GM21737 (cell line): ENCODE measurements around the gene KLHL17.
"Not testable (repeated sequence)": the region's sequence is repeated elsewhere in the genome, so short reads cannot be mapped to it uniquely, and the experiment has no call there.

Experiments
- ATAC-seq: cut with Tn5 transposase; IDR thresholded peaks from one replicate; pipeline ENCODE4 v1.9.1; 2021; ENCODE audit warnings: mild to moderate bottlenecking, moderate library complexity; ENCODE audit not compliant: unreplicated experiment

Gene KLHL17

DNA sequence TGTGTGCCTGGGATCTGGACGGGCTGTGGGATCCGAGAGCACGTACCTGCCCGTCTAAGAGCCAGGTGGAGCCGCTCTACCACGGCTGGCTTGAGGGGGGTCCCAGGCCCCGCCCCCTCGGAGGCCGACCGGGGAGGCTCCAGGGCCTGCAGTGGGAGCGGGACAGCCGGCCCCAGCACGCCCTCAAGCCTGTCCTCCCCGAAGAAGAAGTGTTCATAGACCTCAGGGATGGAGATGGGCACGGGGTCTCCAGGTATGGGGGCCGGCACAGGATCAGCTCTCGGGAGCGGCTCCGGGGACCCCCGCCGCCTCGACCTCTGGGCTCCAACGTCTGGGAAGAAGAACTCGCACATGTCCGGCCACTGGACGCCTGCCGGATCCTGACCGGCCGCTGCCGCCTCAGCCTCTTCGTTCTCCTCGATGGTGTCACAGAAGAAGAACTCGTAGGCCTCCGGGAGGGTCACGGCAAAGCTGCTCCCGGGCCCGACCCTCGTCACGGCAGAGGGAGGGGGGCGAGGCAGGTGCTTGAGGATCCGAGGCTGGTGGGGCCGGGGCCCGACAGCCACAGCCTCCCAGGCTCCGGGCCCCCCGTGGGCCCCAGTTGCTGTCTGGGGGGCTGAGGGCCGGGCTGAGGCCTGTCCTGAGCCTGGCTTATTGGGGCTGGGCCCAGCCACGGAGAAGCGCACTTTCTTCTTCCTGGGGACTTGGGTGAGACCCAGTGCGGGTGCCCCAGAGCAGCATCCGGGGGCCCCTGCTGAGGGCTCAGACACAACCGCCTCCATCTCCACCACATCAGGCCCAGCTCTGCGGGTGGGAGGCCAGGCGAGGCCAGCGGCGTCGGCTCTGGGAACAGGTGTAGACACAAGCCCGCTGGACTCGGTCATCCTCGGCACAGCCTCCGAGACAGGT lies 18.7 kb downstream of the KLHL17 start:
- no peak for ATAC-seq

DNA sequence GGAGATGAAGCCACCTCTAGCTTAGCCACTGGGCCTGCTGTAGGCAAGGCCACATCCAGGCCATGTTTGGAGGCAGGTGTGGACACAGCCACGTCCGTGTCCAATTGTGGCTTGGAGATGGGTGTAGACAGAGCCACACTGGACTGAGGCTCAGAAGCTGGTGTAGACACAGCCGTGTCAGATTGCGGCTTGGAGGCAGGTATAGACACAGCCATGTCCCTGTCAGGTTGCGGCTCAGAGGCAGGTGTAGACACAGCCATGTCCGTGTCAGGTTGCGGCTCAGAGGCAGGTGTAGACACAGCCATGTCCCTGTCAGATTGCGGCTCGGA lies 19.3 kb downstream of the KLHL17 start:
- ATAC-seq: no peak

DNA sequence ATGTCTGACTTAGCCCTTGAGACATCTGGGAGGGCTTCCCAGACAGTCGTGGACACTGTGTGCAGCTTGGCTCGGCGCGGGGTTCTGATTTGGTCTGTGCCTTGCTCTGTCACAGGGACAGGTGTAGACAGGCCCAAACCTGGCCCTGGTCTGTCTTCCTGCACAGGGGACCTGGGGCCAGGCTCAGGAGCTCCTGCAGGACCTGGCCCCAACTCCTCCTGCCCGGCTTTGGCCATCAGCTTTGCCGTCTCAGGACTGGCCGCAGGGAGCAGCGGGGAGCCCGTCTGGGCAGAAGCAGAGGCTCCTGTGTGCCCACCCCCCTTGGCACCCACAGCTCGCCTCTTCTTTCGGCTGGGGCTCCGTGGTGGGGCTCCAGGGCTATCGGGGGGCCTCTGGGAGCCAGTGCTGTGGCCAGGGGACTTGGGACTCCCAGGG lies 19.8 kb downstream of the KLHL17 start:
- ATAC-seq: no peak

DNA sequence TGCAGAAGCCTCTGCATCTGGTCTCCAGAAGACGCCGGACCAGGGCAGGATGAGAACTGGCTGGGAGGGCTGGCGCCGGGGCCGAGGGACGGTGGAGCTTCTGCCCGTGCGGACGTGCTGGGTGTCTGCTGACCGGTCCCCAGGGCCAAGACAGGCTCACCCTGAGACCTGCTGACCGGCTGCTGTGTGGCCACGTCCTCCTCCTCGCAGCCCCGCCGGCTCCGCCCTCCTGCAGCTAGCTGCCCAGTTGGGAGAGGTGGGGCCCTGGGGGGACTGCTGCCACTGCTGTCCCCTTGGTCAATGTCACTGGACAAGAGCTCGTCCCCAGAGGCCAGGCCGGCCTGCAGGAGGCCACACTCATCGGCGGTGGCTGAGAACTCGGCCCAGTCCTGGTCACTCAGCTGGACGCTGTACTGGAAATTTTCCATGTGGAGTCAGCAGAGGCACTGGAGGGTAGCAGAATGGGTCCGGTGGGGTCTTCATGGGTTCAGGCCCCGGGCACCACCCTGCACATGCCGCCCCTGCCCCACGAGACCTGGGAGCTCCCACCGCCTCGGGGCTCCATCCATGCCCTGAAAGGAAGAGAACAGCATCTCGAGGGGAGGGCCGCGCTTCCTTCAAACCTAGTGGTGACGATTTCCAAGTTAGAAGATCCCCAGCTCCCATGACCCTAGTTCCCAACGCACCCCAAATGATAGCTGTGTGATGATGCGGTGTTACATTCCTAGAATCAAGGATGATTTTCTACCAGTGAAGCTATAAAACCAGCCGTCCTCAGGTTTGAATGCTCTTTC lies 20.4 kb downstream of the KLHL17 start:
- no peak for ATAC-seq

DNA sequence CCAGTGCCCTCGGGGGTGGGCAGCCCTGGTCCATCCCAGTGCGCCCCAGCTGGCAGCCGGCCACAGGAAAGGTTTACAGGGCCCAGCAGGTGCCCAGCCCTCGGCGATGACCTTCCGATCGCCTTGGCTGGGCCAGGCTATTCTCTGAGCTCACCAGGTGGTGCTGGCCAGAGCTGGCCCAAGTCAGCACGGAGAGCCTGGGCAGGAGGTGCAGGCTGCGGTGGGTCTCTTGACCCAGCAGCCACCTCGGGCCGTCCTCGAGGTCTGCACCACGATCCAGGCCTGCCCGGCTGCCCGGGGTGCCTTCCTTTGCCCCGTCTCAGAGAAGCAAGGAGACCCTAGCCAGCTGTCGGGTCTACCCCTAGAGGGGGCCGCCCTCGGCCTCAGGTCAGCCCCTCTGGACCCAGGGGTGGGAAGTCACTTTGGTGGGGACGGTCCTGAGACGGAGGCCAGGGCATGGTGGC lies 21.1 kb downstream of the KLHL17 start:
- no peak for ATAC-seq

DNA sequence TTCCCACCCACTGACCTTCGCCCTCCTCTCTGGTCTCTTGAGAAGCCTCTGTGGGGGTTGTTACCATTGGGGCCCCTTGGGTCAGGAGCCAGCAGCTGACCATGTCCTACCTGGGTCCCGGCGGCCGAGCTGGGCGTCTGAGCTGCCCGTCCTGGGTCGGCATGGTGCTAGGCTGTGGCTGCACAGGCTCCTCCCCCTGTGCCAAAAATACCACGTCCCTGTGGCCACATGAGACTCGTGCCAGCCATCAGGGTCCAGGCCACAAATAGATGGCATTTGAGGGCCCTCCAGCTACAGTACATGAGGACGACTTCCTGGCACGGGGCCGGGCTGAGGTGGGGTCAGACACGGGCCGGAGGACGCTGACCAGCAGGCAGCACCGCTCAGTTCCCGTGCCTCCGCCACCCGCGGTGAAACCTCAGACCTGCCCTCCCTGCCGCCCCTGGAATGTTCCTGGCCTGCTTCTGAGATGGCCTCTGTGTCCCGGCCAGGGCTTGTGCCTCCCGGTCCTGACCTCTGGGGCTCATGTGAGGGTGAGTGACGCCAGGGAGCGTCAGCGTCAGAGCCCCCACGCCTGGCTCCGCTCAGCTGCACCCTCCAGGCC lies 21.7 kb downstream of the KLHL17 start, which contains the start of gene PERM1:
Gene PERM1 (minus strand): TSS at position 139 of the 604 bp plus-strand sequence. CDS start 1,064 bp downstream, outside the sequence.
- no peak for ATAC-seq

DNA sequence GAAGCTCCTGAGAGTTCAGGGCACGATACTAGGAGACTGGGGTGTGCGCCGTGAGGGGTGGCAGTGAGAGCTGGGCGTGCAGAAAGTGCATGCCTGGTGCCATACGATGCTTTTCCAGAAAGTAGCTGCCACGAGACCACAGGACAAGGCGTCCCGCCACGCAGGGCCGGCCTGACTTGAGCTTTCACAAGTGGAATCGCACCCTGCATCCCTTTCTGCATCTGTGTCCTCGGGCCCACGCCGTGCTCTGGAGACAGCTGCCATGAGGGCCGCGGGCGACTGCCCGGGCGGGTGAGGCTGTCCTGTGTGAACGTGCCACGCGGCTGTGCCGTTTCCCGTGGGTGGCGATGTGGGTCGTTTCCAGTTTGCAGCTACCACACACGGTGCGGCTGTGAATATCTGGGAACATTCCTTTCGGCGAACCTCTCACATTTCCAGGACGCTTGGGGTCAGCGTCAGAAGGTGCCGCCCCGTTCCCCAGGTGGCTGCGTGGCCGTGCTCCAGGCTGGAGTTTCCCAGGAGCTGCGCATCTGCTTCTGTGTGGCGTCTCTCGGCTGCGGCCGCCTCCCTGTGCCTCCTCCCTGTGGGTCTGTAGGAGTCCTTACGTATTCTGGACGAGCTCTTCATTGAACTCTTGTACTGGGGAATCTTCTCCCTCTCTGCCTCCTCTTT lies 22.5 kb downstream of the KLHL17 start:
- no peak for ATAC-seq

DNA sequence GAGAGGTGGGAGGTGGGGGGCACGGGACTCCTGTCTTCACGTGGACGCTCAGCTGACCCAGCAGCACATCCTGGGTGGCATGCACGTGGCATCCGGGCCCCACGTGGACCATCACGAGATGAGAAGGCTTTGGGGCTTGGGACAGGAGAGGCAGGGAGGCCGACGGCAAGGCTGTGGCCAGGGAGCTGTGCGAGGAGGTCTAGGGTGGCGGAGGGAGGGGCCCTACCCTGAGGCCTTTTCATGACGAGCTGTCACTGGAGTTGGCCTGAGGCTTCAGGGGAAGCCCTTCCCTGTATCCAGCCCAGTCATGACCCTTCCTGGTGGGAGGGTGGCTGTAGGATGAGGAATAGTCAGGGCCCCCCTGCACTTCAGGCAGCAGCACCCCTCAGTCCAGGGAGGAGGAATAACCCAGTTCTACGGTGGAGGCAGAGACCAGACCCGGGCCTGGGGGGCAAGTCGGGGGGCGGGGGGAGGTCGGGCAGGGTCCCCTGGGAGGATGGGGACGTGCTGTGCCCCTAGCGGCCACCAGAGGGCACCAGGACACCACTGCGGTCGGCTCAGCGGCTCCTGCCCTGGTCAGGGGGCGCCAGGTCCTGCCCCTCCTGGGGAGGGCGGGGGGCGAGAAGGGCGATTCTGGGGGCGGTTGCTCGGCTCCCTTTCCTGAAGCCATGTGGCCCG lies 23.6 kb downstream of the KLHL17 start:
- ATAC-seq: no peak

DNA sequence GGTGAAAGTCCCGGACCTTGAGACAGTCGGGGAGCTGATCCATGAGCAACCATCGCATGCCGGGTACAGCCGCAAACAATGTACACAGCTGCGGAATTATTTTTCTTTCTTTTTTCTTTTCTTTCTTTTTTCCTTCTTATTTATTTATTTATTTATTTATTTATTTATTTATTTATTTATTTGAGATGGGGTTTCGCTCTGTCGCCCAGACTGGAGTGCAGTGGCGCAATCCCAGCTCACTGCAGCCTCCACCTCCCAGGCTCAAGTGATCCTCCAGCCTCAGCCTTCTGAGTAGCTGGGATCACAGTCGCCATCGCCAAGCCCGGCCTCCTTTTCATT lies 24.1 kb downstream of the KLHL17 start:
- ATAC-seq: no peak

DNA sequence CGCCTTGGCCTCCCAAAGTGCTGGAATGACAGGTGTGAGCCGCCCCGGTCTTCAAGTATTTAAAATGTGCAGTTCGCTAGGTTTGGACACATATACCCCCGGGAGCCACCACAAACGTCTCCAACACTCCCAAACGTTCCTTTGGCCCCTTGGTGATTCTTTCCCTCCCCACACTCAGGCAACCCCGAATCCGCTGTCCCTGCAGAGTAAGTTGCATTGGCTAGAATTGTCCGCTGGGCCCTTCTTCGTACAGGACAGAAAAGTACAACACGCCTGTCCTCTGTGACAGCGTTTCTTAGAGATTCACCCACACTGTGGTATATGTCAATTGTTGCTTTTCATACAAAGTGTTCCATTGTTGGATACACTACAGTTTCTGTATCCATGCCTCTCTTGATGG lies 24.7 kb downstream of the KLHL17 start:
- no peak for ATAC-seq

DNA sequence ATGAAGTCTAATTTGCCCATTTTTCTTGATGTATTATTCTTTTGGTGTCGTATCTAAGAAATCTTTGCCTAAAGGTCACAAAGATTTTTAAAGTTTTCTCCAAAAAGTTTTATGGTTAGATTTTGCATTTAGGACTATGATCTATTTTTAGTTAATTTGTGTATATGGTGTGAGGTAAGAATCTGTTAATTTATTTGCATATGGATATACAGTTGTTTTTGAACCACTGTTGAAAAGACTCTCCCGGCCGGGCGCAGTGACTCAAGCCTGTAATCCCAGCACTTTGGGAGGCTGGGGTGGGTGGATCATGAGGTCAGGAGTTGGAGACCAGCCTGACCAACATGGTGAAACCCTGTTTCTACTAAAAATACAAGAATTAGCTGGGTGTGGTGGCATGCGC lies 27.7 kb downstream of the KLHL17 start:
- ATAC-seq: not testable (repeated sequence)

DNA sequence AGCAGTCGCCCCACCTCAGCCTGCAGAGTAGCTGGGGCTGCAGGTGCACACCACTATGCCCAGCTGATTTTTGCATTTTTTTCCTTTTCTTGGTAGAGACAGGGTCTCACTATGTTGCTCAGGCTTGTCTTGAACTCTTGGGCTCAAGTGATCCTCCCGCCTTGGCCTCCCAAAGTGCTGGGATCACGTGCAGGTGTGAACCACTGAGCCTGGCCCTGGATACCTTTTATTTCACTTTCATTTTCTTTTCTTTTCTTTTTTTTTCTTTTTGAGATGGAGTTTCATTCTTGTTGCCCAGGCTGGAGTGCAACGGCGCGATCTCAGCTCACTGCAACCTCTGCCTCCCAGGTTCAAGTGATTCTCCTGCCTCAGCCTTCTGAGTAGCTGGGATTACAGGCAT lies 30.9 kb downstream of the KLHL17 start:
- not testable (repeated sequence) for ATAC-seq

DNA sequence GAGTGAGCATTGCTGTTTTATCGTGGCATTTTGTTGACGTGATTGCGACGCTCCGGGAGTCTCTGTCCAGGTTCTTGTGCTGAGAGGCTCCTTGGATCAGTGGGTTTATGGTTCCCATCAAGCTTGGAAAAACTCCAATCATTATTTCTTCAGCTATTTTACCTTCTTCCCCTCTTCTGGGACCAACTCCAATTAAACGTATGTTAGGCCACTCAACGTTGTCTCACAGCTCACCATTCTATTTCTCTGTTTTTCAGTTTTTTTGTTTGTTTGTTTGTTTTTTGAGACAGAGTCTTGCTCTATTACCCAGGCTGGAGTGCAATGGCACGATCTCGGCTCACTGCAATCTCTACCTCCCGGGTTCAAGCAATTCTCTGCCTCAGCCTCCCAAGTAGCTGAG lies 31.5 kb downstream of the KLHL17 start:
- no peak for ATAC-seq

DNA sequence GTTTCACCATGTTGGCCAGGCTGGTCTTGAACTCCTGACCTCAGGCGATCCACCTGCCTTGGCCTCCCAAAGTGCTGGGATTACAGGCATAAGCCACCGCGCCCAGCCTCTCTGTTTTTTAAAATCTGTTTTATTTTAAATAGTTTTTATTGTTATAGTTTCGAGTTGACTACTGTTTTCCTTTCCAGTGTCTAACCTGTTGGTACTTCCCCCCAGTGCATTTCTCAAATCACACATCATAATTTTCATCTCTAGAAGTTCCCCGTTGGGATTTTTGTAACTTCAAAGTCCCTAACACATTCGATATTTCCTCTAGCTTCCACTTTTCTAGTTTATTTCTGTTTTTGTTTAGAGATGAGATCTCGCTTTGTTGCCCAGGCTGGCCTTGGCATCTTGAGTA lies 32.0 kb downstream of the KLHL17 start:
- ATAC-seq: no peak

DNA sequence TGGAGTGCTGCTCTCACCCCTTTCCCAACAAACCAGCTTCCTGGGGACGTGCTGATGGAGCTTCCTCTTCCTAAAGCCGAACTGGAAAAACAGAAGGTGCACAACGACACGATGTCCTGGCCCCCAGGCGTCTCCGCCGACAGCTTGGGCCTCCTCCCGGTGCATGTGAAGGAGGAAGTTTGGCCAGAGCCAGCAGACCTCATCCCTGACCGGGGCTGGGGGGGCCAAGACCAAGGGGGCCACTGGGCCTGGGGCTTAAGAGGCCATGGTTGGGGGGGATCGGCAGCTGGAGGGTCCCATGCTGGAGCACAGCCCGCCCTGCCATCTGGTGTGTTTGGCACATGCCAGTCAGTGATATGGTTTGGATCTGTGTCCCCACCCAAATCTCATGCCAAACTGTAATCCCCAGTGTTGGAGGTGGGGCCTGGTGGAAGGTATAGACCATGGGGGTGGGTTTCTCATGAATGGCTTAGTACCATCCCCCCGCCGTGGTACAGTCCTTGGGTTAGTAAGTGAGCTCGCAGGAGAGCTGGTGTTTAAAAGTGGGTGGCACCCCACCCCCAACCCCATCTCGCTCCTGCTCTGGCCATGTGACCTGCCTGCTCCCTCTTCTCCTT lies 33.1 kb downstream of the KLHL17 start:
- no peak for ATAC-seq

DNA sequence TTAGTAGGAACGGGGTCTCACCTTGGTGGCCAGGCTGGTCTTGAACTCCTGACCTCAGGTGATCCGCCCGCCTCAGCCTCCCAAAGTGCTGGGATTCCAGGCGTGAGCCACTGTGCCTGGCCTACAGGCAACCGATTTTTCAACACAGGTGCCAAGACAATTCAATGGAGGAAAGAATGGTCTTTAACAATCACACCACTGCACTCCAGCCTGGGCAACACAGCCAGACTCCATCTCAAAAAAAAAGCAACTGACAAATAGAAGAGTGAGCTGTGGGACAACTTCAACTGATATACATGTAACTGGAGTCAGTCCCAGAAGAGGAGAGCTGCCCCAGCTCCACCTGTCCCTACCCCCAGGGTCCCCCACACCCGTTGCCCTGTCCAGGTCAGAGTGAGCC lies 34.2 kb downstream of the KLHL17 start:
- not testable (repeated sequence) for ATAC-seq

DNA sequence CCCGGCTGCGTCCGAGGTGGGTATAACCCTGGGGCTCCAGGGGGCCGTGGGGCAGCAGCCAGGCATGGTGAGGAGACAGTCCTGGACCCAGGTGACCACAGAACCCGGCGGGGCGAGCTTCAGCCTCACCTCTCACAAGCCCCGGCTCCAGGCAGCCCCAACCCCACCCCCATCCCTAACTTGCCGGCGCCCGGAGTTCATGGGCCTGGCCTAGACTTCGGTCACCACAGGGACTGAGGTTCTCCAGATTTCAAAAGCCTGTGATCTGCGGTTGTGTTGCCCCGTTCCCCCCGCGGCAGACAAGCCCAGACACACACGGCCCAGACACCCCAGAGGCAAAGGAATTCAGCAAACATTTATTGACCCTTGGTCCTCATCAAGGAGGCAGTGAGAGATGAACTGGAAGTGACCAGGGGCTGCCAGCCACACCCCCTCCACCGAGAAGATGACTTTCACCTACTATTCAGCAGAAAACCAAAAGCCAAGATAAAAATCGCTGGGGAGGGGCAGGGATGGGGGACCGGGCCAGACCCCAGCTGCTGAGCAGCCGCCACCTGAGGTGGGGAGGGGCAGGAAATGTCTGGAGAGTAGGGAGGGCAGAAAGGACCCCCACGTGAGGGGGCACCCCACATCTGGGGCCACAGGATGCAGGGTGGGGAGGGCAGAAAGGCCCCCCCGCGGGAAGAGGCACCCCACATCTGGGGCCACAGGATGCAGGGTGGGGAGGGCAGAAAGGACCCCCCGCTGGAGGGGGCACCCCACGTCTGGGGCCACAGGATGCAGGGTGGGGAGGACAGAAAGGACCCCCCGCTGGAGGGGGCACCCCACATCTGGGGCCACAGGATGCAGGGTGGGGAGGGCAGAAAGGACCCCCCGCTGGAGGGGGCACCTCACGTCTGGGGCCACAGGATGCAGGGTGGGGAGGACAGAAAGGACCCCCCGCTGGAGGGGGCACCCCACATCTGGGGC lies 35.6 kb downstream of the KLHL17 start:
- ATAC-seq: no peak

DNA sequence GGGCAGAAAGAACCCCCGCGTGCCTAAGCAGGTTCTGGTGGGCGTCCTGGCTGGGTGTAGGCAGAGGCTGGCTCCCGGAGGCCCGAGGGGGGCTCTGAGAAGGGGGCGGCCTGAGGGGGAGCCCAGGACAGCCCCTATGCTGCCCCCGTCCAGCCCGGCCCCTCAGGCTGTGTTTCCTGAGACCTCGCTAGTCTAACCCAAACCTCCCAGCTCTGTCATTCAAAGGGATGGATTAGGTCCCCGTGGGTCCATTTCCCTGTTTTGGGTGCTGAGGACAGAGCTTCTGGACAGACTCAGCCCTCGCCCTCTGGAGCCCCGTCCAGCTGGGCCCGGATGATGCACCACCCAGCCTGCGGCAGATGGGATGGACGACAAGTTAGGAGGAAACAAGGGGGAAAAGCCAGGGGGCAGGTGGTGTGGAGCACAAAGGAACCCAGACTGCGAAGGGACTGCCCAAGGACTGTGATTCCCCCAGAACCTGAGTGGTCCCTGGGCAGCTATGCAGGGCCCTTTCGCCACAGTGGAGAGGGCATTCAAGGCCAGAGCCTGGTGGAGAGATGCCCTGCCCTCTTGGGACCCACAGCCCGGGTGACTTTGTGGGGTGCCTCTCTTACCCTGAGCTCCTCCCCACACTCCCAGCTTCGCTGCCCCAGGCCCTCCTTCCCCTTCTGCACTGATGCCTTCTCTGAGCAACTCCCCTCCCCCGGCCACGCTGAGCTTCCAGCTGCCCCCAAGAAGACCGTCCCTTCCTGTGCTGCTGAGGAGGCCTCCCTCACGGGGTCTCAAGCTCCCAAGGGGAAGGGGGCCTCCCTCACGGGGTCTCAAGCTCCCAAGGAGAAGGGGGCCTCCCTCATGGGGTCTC lies 36.7 kb downstream of the KLHL17 start:
- ATAC-seq: no peak
